Smooth muscle cell (in vitro differentiated cells): Measurements from ENCODE around the gene SLC9A9. TPM values are rescaled to one million over a fixed set of nuclear protein-coding genes. Genes with fewer than 3 reads are reported as not detected.

Experiments
- DNase-seq: peaks from one replicate; lab custom pipeline; 2025; ENCODE audit not compliant: unreplicated experiment; lab: John Stamatoyannopoulos, UW
- H2AFZ ChIP-seq: fragments of 200-600 bp; sonication (generic); 2 replicates; pipeline ENCODE4 v1.6.0; 2016; ENCODE audit warnings: antibody characterized with exemption, low read depth, mild to moderate bottlenecking
- H3F3A ChIP-seq: fragments of 200-600 bp; sonication (generic); 2 replicates; pipeline ENCODE4 v1.6.0; 2017; ENCODE audit warnings: antibody characterized with exemption, low read depth
- H3K27ac ChIP-seq: fragments of 200-600 bp; sonication (generic); 2 replicates; pipeline ENCODE4 v1.5.1; 2016; ENCODE audit warnings: low read depth, mild to moderate bottlenecking
- H3K27me3 ChIP-seq: fragments of 200-600 bp; sonication (generic); 2 replicates; pipeline ENCODE4 v1.6.1; 2016; ENCODE audit warnings: low read depth, mild to moderate bottlenecking
- H3K36me3 ChIP-seq: fragments of 200-600 bp; sonication (generic); 2 replicates; pipeline ENCODE4 v1.5.1; 2016; ENCODE audit warnings: low read depth
- H3K4me1 ChIP-seq: fragments of 200-600 bp; sonication (generic); 2 replicates; pipeline ENCODE4 v1.5.1; 2016; ENCODE audit warnings: low read depth
- H3K4me2 ChIP-seq: fragments of 200-600 bp; sonication (generic); 2 replicates; pipeline ENCODE4 v1.6.0; 2016; ENCODE audit warnings: mild to moderate bottlenecking
- H3K4me3 ChIP-seq: fragments of 200-600 bp; sonication (generic); 2 replicates; pipeline ENCODE4 v1.5.1; 2016; ENCODE audit warnings: mild to moderate bottlenecking
- H3K79me2 ChIP-seq: fragments of 200-600 bp; sonication (generic); 2 replicates; pipeline ENCODE4 v1.6.0; 2016; ENCODE audit warnings: low read depth, mild to moderate bottlenecking
- H3K9ac ChIP-seq: fragments of 200-600 bp; sonication (generic); 2 replicates; pipeline ENCODE4 v1.6.0; 2016; ENCODE audit warnings: low read depth
- H3K9me3 ChIP-seq: fragments of 200-600 bp; sonication (generic); replicated peaks from 2 replicates; pipeline ENCODE4 v1.5.1; 2016; ENCODE audit warnings: low read depth
- H4K20me1 ChIP-seq: fragments of 200-600 bp; sonication (generic); 2 replicates; pipeline ENCODE4 v1.6.0; 2016; ENCODE audit warnings: low read depth
- WGBS: methylation state at CpG from one replicate; pipeline ENCODE4 v1.1.7; 2016; ENCODE audit warnings: low lambda C conversion rate; 5-methylcytosine and 5-hydroxymethylcytosine counted together
- polyA plus RNA-seq: library from polyadenylated mRNA; unstranded; fragments of >200 nt; fragmentation: Nextera tagmentation; extraction: Ambion mirVana; gene quantifications from 2 replicates; pipeline ENCODE4 v1.2.1, GENCODE V29; 2016
- total RNA-seq: library from RNA; depleted of rRNA; stranded (reverse); fragments of >200 nt; gene quantifications from 2 replicates; pipeline ENCODE4 v1.2.3, GENCODE V29; 2014
- TF ChIP-seq, protein P1 (sequence below): fragments of 200-600 bp; sonication (generic); IDR thresholded peaks from 2 replicates; pipeline ENCODE4 v1.5.1; 2017; ENCODE audit warnings: borderline replicate concordance, mild to moderate bottlenecking, antibody characterized with exemption; ENCODE audit not compliant: insufficient read depth, poor library complexity, severe bottlenecking

SLC9A9 gene
- total and polyA plus RNA-seq, 2 experiments from 2014 or later, result 4.0 to 8.9 TPM

DNA sequence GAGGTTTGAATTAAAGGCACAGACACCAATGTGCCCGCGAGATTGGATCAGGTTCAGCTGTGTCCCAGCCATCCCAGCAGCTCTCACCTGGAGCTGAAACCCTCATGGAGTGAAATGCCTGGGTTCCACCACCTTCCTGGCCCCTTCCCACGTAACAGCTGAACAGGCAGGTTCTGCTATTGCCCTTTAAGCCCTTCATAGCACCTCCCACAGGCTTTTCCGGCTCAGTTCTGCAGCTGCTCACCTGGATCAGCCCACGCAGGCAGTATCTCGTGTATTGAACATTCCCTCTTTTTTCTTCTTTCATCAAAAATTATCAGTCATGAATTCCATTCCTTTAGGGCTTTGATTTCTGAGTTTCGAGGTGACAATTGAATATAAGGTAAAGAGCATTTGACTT is 129.8 kb downstream of the SLC9A9 start:
- H3K9me3 ChIP-seq, result no peaks in the 10 kb centered on the region
- H3K36me3 ChIP-seq, result no peaks in the 10 kb centered on the region
- no peaks in the 10 kb centered on the region for H3K79me2 ChIP-seq
- 78% methylated on average over 7 of the region's 7 CpGs for WGBS
- H2AFZ ChIP-seq, result no peak overlapping the region
- H3K4me3 ChIP-seq, result no peak overlapping the region
- H4K20me1 ChIP-seq, result no peaks in the 10 kb centered on the region
- DNase-seq, result no peak
- H3K27me3 ChIP-seq, result no peaks in the 10 kb centered on the region
- H3K4me2 ChIP-seq, result no peak overlapping the region
- TF ChIP-seq, protein P1, sequence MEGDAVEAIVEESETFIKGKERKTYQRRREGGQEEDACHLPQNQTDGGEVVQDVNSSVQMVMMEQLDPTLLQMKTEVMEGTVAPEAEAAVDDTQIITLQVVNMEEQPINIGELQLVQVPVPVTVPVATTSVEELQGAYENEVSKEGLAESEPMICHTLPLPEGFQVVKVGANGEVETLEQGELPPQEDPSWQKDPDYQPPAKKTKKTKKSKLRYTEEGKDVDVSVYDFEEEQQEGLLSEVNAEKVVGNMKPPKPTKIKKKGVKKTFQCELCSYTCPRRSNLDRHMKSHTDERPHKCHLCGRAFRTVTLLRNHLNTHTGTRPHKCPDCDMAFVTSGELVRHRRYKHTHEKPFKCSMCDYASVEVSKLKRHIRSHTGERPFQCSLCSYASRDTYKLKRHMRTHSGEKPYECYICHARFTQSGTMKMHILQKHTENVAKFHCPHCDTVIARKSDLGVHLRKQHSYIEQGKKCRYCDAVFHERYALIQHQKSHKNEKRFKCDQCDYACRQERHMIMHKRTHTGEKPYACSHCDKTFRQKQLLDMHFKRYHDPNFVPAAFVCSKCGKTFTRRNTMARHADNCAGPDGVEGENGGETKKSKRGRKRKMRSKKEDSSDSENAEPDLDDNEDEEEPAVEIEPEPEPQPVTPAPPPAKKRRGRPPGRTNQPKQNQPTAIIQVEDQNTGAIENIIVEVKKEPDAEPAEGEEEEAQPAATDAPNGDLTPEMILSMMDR, result no peak
- no peaks in the 10 kb centered on the region for H3K4me1 ChIP-seq
- H3K27ac ChIP-seq, result no peak overlapping the region
- no peaks in the 10 kb centered on the region for H3F3A ChIP-seq
- no peak overlapping the region for H3K9ac ChIP-seq

DNA sequence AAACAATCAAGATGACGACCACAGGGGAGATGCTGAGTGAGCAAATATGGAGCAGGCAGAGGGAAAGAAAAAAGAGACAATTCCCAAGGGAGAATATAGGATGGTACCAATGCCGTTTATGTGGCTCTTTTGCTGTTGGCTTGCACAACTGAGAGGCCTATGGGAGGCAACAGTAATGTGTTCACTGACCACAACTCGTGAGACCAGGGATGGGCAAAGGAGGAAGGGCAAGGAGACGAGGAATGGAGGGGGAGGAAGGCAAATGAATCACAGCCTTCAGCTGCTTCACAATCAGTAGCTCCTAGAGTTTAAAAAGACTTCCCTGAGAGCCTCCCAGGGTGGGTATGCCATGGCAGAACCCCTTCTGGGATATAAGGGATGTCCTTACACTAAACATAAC is 131.5 kb downstream of the SLC9A9 start:
- H4K20me1 ChIP-seq, result no peaks in the 10 kb centered on the region
- H3K9ac ChIP-seq, result no peak overlapping the region
- DNase-seq, result no peak
- no peak overlapping the region for H3K4me3 ChIP-seq
- H3K9me3 ChIP-seq, result no peaks in the 10 kb centered on the region
- no peaks in the 10 kb centered on the region for H3F3A ChIP-seq
- H3K79me2 ChIP-seq, result no peaks in the 10 kb centered on the region
- H3K36me3 ChIP-seq, result no peaks in the 10 kb centered on the region
- no peak overlapping the region for H3K4me2 ChIP-seq
- TF ChIP-seq, protein P1, result no peak
- no peaks in the 10 kb centered on the region for H3K27me3 ChIP-seq
- 85% methylated on average over 4 of the region's 4 CpGs for WGBS
- no peak overlapping the region for H2AFZ ChIP-seq
- H3K4me1 ChIP-seq, result no peaks in the 10 kb centered on the region
- H3K27ac ChIP-seq, result no peak overlapping the region

DNA sequence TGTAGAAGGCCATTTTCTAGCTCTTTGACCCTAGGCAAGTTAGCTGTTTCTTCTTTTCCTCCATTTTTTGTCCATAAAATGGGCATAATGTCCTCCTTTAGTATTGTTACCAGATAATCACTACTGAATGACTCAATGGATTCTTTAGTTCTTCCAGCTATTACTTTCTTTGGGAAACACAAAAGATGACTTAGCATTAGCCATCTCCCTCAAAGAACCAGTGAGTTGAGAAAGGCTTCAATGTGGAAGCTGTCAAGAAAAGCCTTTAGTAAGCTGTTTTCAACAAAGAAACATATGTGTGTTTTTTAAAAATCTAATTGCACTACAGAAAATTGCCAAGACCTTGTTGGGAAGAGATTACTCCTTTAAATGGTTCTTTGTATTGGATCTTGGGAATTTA is 135.7 kb downstream of the SLC9A9 start:
- Histone ChIP-seq H3K4me1 (no peaks in the 10 kb centered on the region), H3K27ac (no peak overlapping the region), H3F3A (no peaks in the 10 kb centered on the region), H3K9me3 (no peaks in the 10 kb centered on the region), H3K36me3 (no peaks in the 10 kb centered on the region), H4K20me1 (no peaks in the 10 kb centered on the region), H3K4me3 (no peak overlapping the region), H3K4me2 (no peak overlapping the region), H3K79me2 (no peaks in the 10 kb centered on the region), H2AFZ (no peak overlapping the region), H3K27me3 (no peaks in the 10 kb centered on the region), H3K9ac (no peak overlapping the region)
- no peak for DNase-seq
- TF ChIP-seq, protein P1, result no peak

GRCh38 chr3:143707848-143708247 is 140.4 kb downstream of the SLC9A9 start:
- Histone ChIP-seq H3K27ac (no peak overlapping the region), H3K4me2 (no peak overlapping the region), H4K20me1 (no peaks in the 10 kb centered on the region), H3K27me3 (no peaks in the 10 kb centered on the region), H3K36me3 (no peaks in the 10 kb centered on the region), H3K4me1 (no peaks in the 10 kb centered on the region), H3K9ac (no peak overlapping the region), H3K79me2 (no peaks in the 10 kb centered on the region), H3F3A (no peaks in the 10 kb centered on the region), H3K4me3 (no peak overlapping the region), H2AFZ (no peak overlapping the region), H3K9me3 (no peaks in the 10 kb centered on the region)
- no peak for DNase-seq
- TF ChIP-seq, protein P1, result no peak
- 75% methylated on average over 1 of the region's 1 CpG for WGBS
